Large intestine (tissue), 3 donors: Measurements from ENCODE around the gene CD63. TPM values are rescaled to one million over a fixed set of nuclear protein-coding genes. Genes with fewer than 3 reads are reported as not detected.

Experiments
- DNase-seq, 2 donors: peaks; one replicate each; pipeline versions ENCODE4 v3.0.0 to v3.0.0-alpha.2; 2013
- H3K27ac ChIP-seq: one replicate; pipeline ENCODE4 v1.5.1; 2013; ENCODE audit warnings: low read length
- H3K27me3 ChIP-seq: 2 replicates; pipeline ENCODE4 v1.6.1; 2013; ENCODE audit warnings: low read length; ENCODE audit not compliant: control insufficient read depth, insufficient read depth
- H3K36me3 ChIP-seq: 2 replicates; pipeline ENCODE4 v1.6.1; 2013; ENCODE audit warnings: low read length; ENCODE audit not compliant: control insufficient read depth, insufficient read depth
- H3K4me1 ChIP-seq: one replicate; pipeline ENCODE4 v1.6.1; 2013; ENCODE audit warnings: low read length; ENCODE audit not compliant: control insufficient read depth, insufficient read depth
- H3K4me3 ChIP-seq: one replicate; pipeline ENCODE4 v1.5.1; 2013; ENCODE audit warnings: low read length
- H3K9me3 ChIP-seq: one replicate; pipeline ENCODE4 v1.6.1; 2013; ENCODE audit warnings: mild to moderate bottlenecking, low read depth, low read length, moderate library complexity; ENCODE audit not compliant: control insufficient read depth
- WGBS: methylation state at CpG from one replicate; pipeline ENCODE4 v1.1.5; 2013; ENCODE audit warnings: low lambda C conversion rate; ENCODE audit not compliant: insufficient coverage; 5-methylcytosine and 5-hydroxymethylcytosine counted together
- polyA plus RNA-seq: library from polyadenylated mRNA; unstranded; fragments of 120-200 nt; gene quantifications from one replicate; pipeline ENCODE4 v1.2.1, GENCODE V29; 2013

Gene CD63
- polyA plus RNA-seq, 1 donor: 955 TPM

GRCh38 chr12:55706568-55707218 lies 22.1 kb downstream of the CD63 start:
- H3K4me1 ChIP-seq: peaks cover 22% of the 10 kb centered on the region
- H3K27me3 ChIP-seq: peaks cover 24% of the 10 kb centered on the region
- no CpG with 5 or more reads among the region's 2 CpGs for WGBS
- H3K36me3 ChIP-seq: no peaks in the 10 kb centered on the region
- H3K4me3 ChIP-seq: peak overlapping the region; percentile 53
- H3K27ac ChIP-seq: no peak overlapping the region
- H3K9me3 ChIP-seq: no peaks in the 10 kb centered on the region
- DNase-seq: no peak

GRCh38 chr12:55705782-55706402 lies 22.9 kb downstream of the CD63 start:
- Histone ChIP-seq H3K9me3 (no peaks in the 10 kb centered on the region), H3K4me3 (no peak overlapping the region), H3K36me3 (no peaks in the 10 kb centered on the region), H3K27ac (no peak overlapping the region), H3K27me3 (peaks cover 24% of the 10 kb centered on the region), H3K4me1 (peaks cover 22% of the 10 kb centered on the region)
- DNase-seq: no peak
- WGBS: 0% methylated on average over 1 of the region's 5 CpGs

GRCh38 chr12:55704824-55705718 lies 23.7 kb downstream of the CD63 start:
- WGBS: no CpG with 5 or more reads among the region's 9 CpGs
- no peaks in the 10 kb centered on the region for H3K36me3 ChIP-seq
- no peak for DNase-seq
- no peaks in the 10 kb centered on the region for H3K9me3 ChIP-seq
- H3K4me3 ChIP-seq: no peak overlapping the region
- no peak overlapping the region for H3K27ac ChIP-seq
- peaks cover 23% of the 10 kb centered on the region for H3K4me1 ChIP-seq
- peaks cover 22% of the 10 kb centered on the region for H3K27me3 ChIP-seq

GRCh38 chr12:55703901-55704761 lies 24.7 kb downstream of the CD63 start:
- H3K27ac ChIP-seq: no peak overlapping the region
- H3K27me3 ChIP-seq: peaks cover 15% of the 10 kb centered on the region
- H3K4me3 ChIP-seq: no peak overlapping the region
- no peaks in the 10 kb centered on the region for H3K9me3 ChIP-seq
- H3K4me1 ChIP-seq: peaks cover 33% of the 10 kb centered on the region
- DNase-seq: no peak
- WGBS: no CpG with 5 or more reads among the region's 6 CpGs
- no peaks in the 10 kb centered on the region for H3K36me3 ChIP-seq

GRCh38 chr12:55703288-55703687 lies 25.5 kb downstream of the CD63 start:
- H3K4me1 ChIP-seq: peaks cover 35% of the 10 kb centered on the region
- peaks cover 9% of the 10 kb centered on the region for H3K27me3 ChIP-seq
- no peaks in the 10 kb centered on the region for H3K9me3 ChIP-seq
- H3K27ac ChIP-seq: no peak overlapping the region
- no peak overlapping the region for H3K4me3 ChIP-seq
- no peaks in the 10 kb centered on the region for H3K36me3 ChIP-seq
- no CpG with 5 or more reads among the region's 2 CpGs for WGBS
- DNase-seq: no peak

GRCh38 chr12:55702861-55703260 lies 25.9 kb downstream of the CD63 start:
- no peaks in the 10 kb centered on the region for H3K9me3 ChIP-seq
- H3K36me3 ChIP-seq: no peaks in the 10 kb centered on the region
- peaks cover 35% of the 10 kb centered on the region for H3K4me1 ChIP-seq
- H3K27ac ChIP-seq: no peak overlapping the region
- H3K27me3 ChIP-seq: peaks cover 9% of the 10 kb centered on the region
- H3K4me3 ChIP-seq: no peak overlapping the region
- WGBS: no CpG with 5 or more reads among the region's 8 CpGs
- no peak for DNase-seq

- Histone ChIP-seq H3K27ac (no peak overlapping the region), H3K4me1 (peaks cover 31% of the 10 kb centered on the region), H3K4me3 (no peak overlapping the region), H3K9me3 (no peaks in the 10 kb centered on the region), H3K36me3 (no peaks in the 10 kb centered on the region), H3K27me3 (no peaks in the 10 kb centered on the region)
- DNase-seq: no peak
- no CpG with 5 or more reads among the region's 21 CpGs for WGBS
These were observed 28.4 kb downstream of the CD63 start for GRCh38 chr12:55700255-55701018.

GRCh38 chr12:55699471-55700055 lies 29.2 kb downstream of the CD63 start:
- peak in 1 of 2 donors; percentile 69 for DNase-seq
- no CpG with 5 or more reads among the region's 5 CpGs for WGBS
- no peaks in the 10 kb centered on the region for H3K9me3 ChIP-seq
- H3K27ac ChIP-seq: no peak overlapping the region
- H3K27me3 ChIP-seq: no peaks in the 10 kb centered on the region
- H3K4me3 ChIP-seq: no peak overlapping the region
- peaks cover 39% of the 10 kb centered on the region for H3K4me1 ChIP-seq
- no peaks in the 10 kb centered on the region for H3K36me3 ChIP-seq

- Histone ChIP-seq H3K27ac (no peak overlapping the region), H3K4me1 (peaks cover 45% of the 10 kb centered on the region), H3K27me3 (no peaks in the 10 kb centered on the region), H3K4me3 (no peak overlapping the region), H3K36me3 (no peaks in the 10 kb centered on the region), H3K9me3 (no peaks in the 10 kb centered on the region)
- no CpG with 5 or more reads among the region's 1 CpG for WGBS
- no peak for DNase-seq
These were observed 29.8 kb downstream of the CD63 start for GRCh38 chr12:55698965-55699364.
